Measurements from ENCODE around the gene MAD1L1. TPM values are rescaled to one million over a fixed set of nuclear protein-coding genes. Genes with fewer than 3 reads are reported as not detected.

Gene MAD1L1
- total RNA-seq, 1 experiment from 2014 or later: 38.5 TPM

DNA sequence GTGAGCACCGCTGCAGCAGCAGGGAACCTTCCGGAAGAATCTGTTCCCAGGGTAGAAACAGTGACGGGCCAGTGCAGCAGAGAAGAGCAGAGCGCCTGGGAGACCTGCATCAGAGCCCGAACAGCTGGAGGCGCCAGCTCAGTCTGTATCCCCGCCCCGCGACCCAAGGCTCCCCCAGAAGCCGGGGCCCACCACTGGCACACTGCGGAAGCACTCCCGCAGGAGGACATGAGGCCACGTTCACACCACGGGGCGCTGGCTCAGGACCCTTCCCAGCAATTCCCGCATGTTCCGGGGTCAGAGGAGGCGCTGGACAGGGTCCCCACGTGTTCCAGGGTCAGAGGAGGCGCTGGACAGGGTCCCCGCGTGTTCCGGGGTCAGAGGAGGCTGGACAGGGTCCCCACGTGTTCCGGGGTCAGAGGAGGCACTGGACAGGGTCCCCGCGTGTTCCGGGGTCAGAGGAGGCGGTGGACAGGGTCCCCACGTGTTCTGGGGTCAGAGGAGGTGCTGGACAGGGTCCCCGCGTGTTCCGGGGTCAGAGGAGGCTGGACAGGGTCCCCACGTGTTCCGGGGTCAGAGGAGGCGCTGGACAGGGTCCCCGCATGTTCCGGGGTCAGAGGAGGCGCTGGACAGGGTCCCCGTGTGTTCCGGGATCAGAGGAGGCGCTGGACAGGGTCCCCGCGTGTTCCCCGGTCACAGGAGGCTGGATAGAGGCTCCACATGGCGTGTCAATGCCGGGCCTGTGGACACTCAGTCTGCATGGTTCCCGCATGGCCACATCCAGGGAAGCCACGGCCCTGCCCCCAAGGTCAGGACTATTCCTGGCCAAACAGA lies 117.6 kb downstream of the MAD1L1 start:
- ATAC-seq: 0 out of 2 replicates have a peak, but pooled peaks have one; percentile 1
- intact Hi-C loops (cut with micrococcal nuclease): loop anchor here (5.0 kb wide), 1 partner anchor 232 kb away; no protein-coding TSS in a partner anchor
- TF ChIP-seq JUND (IDR thresholded peaks at IDR 0.05): no peak
- TF ChIP-seq ELF1 (IDR thresholded peaks at IDR 0.05; ENCODE audit: borderline replicate concordance, low read depth): no peak
- TF ChIP-seq CEBPB (IDR thresholded peaks at IDR 0.05; ENCODE audit: low read depth): no peak
- no peak for TF ChIP-seq POLR2A (IDR thresholded peaks at IDR 0.05; ENCODE audit: borderline replicate concordance, extremely low read depth, insufficient read depth, insufficient read length)
- TF ChIP-seq ZNF274 (IDR thresholded peaks at IDR 0.05; ENCODE audit: low read depth, low read length): no peak
- no peak for TF ChIP-seq SIN3A (IDR thresholded peaks at IDR 0.05; ENCODE audit: low read depth)
- TF ChIP-seq POLR2AphosphoS5 (IDR thresholded peaks at IDR 0.05; ENCODE audit: low read depth, low read length): no peak
- TF ChIP-seq, protein P1, sequence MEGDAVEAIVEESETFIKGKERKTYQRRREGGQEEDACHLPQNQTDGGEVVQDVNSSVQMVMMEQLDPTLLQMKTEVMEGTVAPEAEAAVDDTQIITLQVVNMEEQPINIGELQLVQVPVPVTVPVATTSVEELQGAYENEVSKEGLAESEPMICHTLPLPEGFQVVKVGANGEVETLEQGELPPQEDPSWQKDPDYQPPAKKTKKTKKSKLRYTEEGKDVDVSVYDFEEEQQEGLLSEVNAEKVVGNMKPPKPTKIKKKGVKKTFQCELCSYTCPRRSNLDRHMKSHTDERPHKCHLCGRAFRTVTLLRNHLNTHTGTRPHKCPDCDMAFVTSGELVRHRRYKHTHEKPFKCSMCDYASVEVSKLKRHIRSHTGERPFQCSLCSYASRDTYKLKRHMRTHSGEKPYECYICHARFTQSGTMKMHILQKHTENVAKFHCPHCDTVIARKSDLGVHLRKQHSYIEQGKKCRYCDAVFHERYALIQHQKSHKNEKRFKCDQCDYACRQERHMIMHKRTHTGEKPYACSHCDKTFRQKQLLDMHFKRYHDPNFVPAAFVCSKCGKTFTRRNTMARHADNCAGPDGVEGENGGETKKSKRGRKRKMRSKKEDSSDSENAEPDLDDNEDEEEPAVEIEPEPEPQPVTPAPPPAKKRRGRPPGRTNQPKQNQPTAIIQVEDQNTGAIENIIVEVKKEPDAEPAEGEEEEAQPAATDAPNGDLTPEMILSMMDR (IDR thresholded peaks at IDR 0.05 in 2 of 3, conservative IDR thresholded peaks at IDR 0.05 in 1 of 3; ENCODE audit: borderline replicate concordance in 1 of 3, insufficient read depth in 1 of 3, low read depth in 2 of 3, low read length in 2 of 3): no peak
- TF ChIP-seq EZH2 (IDR thresholded peaks at IDR 0.05): no peak

More for the DNA sequence above, 117.6 kb downstream of the MAD1L1 start:
- H2AFZ ChIP-seq (ENCODE audit: low read depth, low read length, poor library complexity, severe bottlenecking): no peak overlapping the region
- peaks cover 56 to 89% of the 10 kb centered on the region in 2 experiments for H3K4me1 ChIP-seq (ENCODE audit: control insufficient read depth in 1 of 2, insufficient read depth in 2 of 2, low read length in 2 of 2)
- POLR2A ChIA-PET: no interaction called here
- CTCF ChIA-PET: no interaction called here
- no peaks in the 10 kb centered on the region for H3K27me3 ChIP-seq (ENCODE audit: insufficient read depth, low read length)
- peak overlapping the region; percentile 96 for H3K27ac ChIP-seq (ENCODE audit: low read depth, low read length)
- H3K9me3 ChIP-seq (ENCODE audit: control insufficient read depth in 1 of 2, insufficient read depth in 1 of 2, low read depth in 1 of 2, low read length in 2 of 2): no peaks in the 10 kb centered on the region
- RAD21 ChIA-PET (ENCODE audit: low non-redundant PET in 1 of 2, low total read pairs in 2 of 2, uncharacterized antibody in 2 of 2, unreplicated experiment in 2 of 2): interaction anchor here in 1 of 2 experiments (0.5 kb wide), 1 partner anchor 477 kb away, joined by 3 read pairs; no protein-coding TSS in a partner anchor
- no peaks in the 10 kb centered on the region for H4K20me1 ChIP-seq (ENCODE audit: insufficient read depth)
- peak overlapping the region; percentile 76 for H3K9ac ChIP-seq (ENCODE audit: low read length)
- no peaks in the 10 kb centered on the region for H3K9me2 ChIP-seq (ENCODE audit: insufficient read depth)
- no peak for DNase-seq (ENCODE audit: low read depth, low spot score)
- H3K4me2 ChIP-seq (ENCODE audit: low read length): peak overlapping the region; percentile 88
- BruUV-seq (replicated peaks): no TSS peak
- peak overlapping the region in 1 of 2 experiments; percentile 50; a peak in 1 of 4 replicates for H3K4me3 ChIP-seq (replicated peaks in 1 of 2; ENCODE audit: low read depth in 1 of 2, low read length in 2 of 2)
- peaks cover 9% of the 10 kb centered on the region; the same call in 1 of the 2 replicates for H3K79me2 ChIP-seq (ENCODE audit: insufficient read depth, low read length)
- H3K36me3 ChIP-seq (ENCODE audit: control insufficient read depth in 1 of 2, insufficient read depth in 2 of 2, low read length in 2 of 2): no peaks in the 10 kb centered on the region
